Prostate gland (tissue), 2 donors: ENCODE measurements around the gene RGS19. TPM values are rescaled to one million over a fixed set of nuclear protein-coding genes. Genes with fewer than 3 reads are reported as not detected.

Experiments used
- DNase-seq: peaks from one replicate; pipeline ENCODE4 v3.0.0-alpha.2; 2019; ENCODE audit warnings: low spot score
- H3K27ac ChIP-seq, 2 donors: fragments of 200-600 bp; sonication (generic); 2 replicates each; pipeline ENCODE4 v1.5.1; 2017 to 2019
- H3K27me3 ChIP-seq: fragments of 200-600 bp; sonication (generic); replicated peaks from 2 replicates; pipeline ENCODE4 v1.5.1; 2019; ENCODE audit not compliant: insufficient read depth
- H3K36me3 ChIP-seq, 2 donors: fragments of 200-600 bp; sonication (generic); 1 replicate in 1 of 2; 2 replicates in 1 of 2; pipeline versions ENCODE4 v1.5.1 to v1.8.1; 2017 to 2019
- H3K4me1 ChIP-seq: fragments of 200-600 bp; sonication (generic); replicated peaks from 2 replicates; pipeline ENCODE4 v1.5.1; 2019
- H3K4me3 ChIP-seq, 2 donors: fragments of 200-600 bp; sonication (generic); 2 replicates each; pipeline ENCODE4 v1.5.1; 2017 to 2019
- H3K9me3 ChIP-seq: fragments of 200-600 bp; sonication (generic); 2 replicates; pipeline ENCODE4 v1.5.1; 2017
- POLR2A ChIP-seq: fragments of 450-650 bp; IDR thresholded peaks from one replicate; pipeline ENCODE4 v1.6.1; 2016; ENCODE audit warnings: antibody characterized with exemption, mild to moderate bottlenecking
- POLR2AphosphoS5 ChIP-seq: sonication (generic); formaldehyde crosslinking; IDR thresholded peaks from one replicate; pipeline ENCODE4 v1.6.1; 2017; ENCODE audit warnings: antibody characterized with exemption
- WGBS: methylation state at CpG from one replicate; pipeline ENCODE4 v1.1.5; 2018; 5-methylcytosine and 5-hydroxymethylcytosine counted together
- intact Hi-C: fragments of 100-400 bp; cut with DNase I; formaldehyde crosslinking; loops from one replicate; pipeline ENCODE4 v1.14.2; 2022
- total RNA-seq, 2 donors: library from RNA; depleted of rRNA; stranded (reverse); fragments of >200 nt; gene quantifications; one replicate each; pipeline ENCODE4 v1.1.0, GENCODE V29; 2016
- TF ChIP-seq, protein P1 (sequence below), 4 experiments: fragments of 200-600 bp in 2 of 4; fragments of 450-650 bp in 2 of 4; sonication (generic) in 2 of 4; IDR thresholded peaks; 1 replicate in 3 of 4; 2 replicates in 1 of 4; pipeline ENCODE4 v1.5.1; 2016 to 2019; ENCODE audit warnings: antibody characterized with exemption in 4 of 4, mild to moderate bottlenecking in 2 of 4, moderate library complexity in 2 of 4

The RGS19 gene
- total RNA-seq, 2 donors from 2014 or later: 13.3 to 15.1 TPM

DNA sequence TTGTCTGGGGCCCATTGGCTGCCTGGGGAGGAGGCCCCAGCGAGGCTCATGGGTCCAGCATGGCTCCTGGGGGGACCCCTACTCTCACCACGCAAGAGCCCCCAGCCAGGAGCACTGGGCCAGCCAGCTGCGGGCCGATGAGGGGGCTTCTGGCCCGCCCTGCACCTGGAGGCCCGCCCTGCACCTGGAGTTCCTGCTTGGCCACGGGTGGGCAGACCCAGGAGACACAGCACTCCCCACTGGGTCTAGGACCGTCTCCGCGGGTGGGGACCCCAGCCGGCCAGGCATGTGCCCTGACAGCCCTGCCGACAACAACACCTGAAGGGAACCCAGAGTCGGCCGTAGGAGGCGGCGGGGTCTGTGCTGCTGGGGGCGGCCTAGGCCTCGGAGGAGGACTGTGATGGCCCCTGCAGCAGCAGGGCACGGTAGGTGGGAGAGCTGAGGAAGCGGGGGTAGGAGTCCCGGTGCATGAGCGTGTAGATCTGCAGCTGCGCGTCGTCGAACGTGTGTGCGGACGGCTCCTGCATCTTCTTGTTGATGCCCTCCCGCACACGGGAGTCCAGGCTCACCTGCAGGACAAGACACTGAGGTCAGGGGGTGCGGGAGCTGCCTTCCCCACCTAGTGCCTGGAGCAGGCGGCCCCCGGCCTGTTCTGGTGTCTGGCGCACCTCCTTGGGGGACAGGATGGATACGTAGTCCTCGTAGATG lies 5.7 kb downstream of the RGS19 start:
- TF ChIP-seq, protein P1, sequence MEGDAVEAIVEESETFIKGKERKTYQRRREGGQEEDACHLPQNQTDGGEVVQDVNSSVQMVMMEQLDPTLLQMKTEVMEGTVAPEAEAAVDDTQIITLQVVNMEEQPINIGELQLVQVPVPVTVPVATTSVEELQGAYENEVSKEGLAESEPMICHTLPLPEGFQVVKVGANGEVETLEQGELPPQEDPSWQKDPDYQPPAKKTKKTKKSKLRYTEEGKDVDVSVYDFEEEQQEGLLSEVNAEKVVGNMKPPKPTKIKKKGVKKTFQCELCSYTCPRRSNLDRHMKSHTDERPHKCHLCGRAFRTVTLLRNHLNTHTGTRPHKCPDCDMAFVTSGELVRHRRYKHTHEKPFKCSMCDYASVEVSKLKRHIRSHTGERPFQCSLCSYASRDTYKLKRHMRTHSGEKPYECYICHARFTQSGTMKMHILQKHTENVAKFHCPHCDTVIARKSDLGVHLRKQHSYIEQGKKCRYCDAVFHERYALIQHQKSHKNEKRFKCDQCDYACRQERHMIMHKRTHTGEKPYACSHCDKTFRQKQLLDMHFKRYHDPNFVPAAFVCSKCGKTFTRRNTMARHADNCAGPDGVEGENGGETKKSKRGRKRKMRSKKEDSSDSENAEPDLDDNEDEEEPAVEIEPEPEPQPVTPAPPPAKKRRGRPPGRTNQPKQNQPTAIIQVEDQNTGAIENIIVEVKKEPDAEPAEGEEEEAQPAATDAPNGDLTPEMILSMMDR (IDR thresholded peaks at IDR 0.05): no peak
- no peak for DNase-seq
- Histone ChIP-seq H3K4me1 (peaks cover 3% of the 10 kb centered on the region), H3K27ac (no peak overlapping the region), H3K27me3 (no peaks in the 10 kb centered on the region), H3K36me3 (no peaks in the 10 kb centered on the region), H3K4me3 (no peak overlapping the region), H3K9me3 (no peaks in the 10 kb centered on the region)
- intact Hi-C loops: no loop called here
- WGBS: 90% methylated on average over 30 of the region's 37 CpGs

DNA sequence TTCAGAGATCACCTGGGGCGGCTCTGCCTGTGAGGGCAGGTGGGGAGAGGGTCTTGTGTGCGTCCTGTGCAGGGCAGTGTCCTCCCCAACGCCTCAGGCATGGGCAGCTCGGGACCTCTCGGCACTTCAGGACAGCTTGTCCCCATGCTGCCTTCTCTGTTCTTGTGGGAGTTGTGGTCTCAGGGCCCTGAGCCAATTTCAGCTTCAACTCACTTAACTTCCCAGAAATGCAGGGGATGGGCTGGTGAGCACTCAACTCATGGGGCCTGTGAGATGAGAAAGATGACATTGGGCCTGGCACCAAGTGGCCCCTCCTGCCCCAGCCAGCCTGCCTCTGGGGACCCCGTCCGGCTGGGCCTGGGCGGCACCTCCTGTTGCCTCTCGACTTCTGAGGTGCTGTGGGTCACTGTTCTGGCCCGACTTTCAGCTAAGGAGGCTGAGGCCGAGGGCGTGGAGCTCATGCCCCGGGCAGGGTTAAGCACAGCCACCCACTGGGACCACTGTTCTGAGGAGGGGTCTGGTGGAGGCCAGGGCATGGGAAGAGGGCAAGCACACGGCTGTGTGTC lies 6.7 kb downstream of the RGS19 start:
- TF ChIP-seq POLR2A: no peak
- TF ChIP-seq, protein P1 (IDR thresholded peaks at IDR 0.05): no peak
- TF ChIP-seq POLR2AphosphoS5: no peak

DNA sequence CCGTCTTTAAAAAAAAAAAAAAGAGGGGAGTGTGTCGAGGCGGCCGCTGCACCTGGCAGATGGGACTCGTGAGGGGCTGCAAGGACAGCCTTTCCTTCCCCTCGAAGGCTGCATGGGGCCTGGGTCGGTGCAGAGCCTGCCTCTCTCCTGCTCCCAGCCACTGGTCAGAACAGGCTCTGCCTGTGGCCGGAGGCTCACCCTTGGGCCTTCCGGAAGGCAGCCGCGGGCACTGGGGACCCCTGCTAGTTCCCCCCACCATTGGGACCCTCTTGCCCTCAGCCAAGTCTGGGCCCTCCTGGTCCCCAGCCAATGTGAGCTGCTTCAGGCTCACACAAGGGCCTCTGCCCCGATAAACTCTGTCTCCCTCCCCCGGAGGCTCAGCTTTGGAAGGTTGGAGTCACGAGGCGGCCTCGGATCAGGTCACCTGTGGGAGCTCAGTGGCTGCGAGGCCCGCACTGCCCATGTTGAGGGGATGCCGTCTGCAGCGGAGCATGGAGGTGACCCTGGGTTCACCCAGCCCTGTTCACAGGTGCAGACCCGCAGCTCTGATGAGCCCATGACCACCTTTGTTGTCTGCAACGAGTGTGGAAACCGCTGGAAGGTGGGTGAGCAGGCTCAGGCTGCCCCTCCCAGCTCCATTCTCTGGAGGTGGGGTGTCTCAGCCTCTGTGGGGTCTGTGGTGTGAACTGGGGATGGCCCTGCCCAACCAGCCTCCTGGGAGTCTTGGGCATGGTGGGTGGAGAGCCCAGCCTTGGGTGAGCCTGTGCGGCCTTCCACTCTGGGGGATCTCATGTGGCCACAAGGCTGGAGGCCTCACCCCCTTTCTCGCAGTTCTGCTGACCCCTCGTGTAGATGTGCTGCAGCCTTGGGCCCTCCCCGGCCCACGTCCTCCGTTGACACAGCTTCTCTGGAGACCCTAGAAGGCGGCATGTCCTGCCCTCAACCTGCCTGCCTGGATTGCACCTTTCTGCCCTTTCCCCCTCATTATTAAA lies 7.7 kb downstream of the RGS19 start:
- WGBS: 83% methylated on average over 27 of the region's 30 CpGs
- TF ChIP-seq, protein P1 (IDR thresholded peaks at IDR 0.05): no peak
- TF ChIP-seq POLR2A: no peak
- TF ChIP-seq POLR2AphosphoS5: no peak
- no peak for DNase-seq
- no peak overlapping the region for H3K4me3 ChIP-seq
- H3K27ac ChIP-seq: no peak overlapping the region
- no peaks in the 10 kb centered on the region for H3K27me3 ChIP-seq
- intact Hi-C loops: no loop called here
- no peaks in the 10 kb centered on the region for H3K4me1 ChIP-seq
- no peaks in the 10 kb centered on the region for H3K9me3 ChIP-seq
- no peaks in the 10 kb centered on the region for H3K36me3 ChIP-seq

More for the DNA sequence above, 6.7 kb downstream of the RGS19 start:
- intact Hi-C loops: no loop called here
- no peak overlapping the region for H3K27ac ChIP-seq
- no peaks in the 10 kb centered on the region for H3K4me1 ChIP-seq
- 85% methylated on average over 14 of the region's 14 CpGs for WGBS
- no peaks in the 10 kb centered on the region for H3K9me3 ChIP-seq
- no peaks in the 10 kb centered on the region for H3K36me3 ChIP-seq
- H3K27me3 ChIP-seq: no peaks in the 10 kb centered on the region
- H3K4me3 ChIP-seq: no peak overlapping the region
- DNase-seq: no peak

DNA sequence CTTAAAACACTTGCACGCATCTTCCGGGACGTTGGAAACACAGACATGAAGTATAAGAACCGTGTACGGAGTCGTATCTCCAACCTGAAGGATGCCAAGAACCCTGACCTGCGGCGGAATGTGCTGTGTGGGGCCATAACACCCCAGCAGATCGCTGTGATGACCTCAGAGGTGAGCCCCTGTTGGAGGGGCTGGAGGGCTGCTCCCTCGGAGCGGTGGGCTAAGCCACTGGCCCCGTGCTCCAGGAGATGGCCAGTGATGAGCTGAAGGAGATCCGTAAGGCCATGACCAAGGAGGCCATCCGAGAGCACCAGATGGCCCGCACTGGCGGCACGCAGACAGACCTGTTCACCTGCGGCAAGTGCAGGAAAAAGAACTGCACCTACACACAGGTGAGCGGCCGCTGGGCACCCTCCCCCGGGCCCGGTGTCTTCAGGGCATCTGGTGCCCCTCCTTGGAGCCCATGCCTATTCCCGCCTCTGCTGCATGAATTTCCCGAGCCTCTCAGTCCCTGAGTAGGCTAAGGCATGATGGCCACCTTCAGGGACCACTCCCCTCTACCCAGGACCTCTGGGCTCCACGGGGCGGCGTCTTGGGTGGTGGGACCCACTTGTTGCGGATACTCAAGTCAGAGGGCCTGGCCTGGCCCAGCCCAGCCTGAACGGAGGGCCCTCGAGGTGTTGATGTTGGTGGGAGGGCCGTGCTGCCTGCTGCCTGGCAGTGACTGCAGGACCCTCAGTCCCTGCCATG lies 8.9 kb downstream of the RGS19 start:
- intact Hi-C loops: no loop called here
- Histone ChIP-seq H3K27me3 (no peaks in the 10 kb centered on the region), H3K36me3 (no peaks in the 10 kb centered on the region), H3K9me3 (no peaks in the 10 kb centered on the region), H3K27ac (no peak overlapping the region), H3K4me3 (no peak overlapping the region), H3K4me1 (no peaks in the 10 kb centered on the region)
- TF ChIP-seq, protein P1 (IDR thresholded peaks at IDR 0.05): no peak
- TF ChIP-seq POLR2A (no peak), POLR2AphosphoS5 (no peak)
- WGBS: 91% methylated on average over 31 of the region's 31 CpGs
- no peak for DNase-seq
